RPMI7951 (cell line): ENCODE measurements around the gene WDR20. TPM values are rescaled to one million over a fixed set of nuclear protein-coding genes. Genes with fewer than 3 reads are reported as not detected.
"Not testable (repeated sequence)": the region's sequence is repeated elsewhere in the genome, so short reads cannot be mapped to it uniquely, and the experiment has no call there.

Experiments
- DNase-seq: peaks from one replicate; pipeline ENCODE4 v3.0.0-alpha.2; 2012; ENCODE audit warnings: low read depth
- total RNA-seq: library from RNA; depleted of rRNA; stranded (reverse); fragments of >200 nt; shearing (Covaris generic); gene quantifications from 2 replicates; pipeline ENCODE4 v1.2.3, GENCODE V29; 2014

WDR20 gene
- total RNA-seq, 1 experiment from 2014 or later = 16.0 TPM

GRCh38 chr14:102131741-102132140 is 8.0 kb upstream of the WDR20 start:
- no peak for DNase-seq

GRCh38 chr14:102134021-102134420 is 5.7 kb upstream of the WDR20 start:
- not testable (repeated sequence) for DNase-seq

- DNase-seq = not testable (repeated sequence)
Measured at GRCh38 chr14:102134719-102135118, 5.0 kb upstream of the WDR20 start.

- not testable (repeated sequence) for DNase-seq
Measured at GRCh38 chr14:102135456-102135855, 4.2 kb upstream of the WDR20 start.

- no peak for DNase-seq
Measured at GRCh38 chr14:102138535-102138934, 1.2 kb upstream of the WDR20 start.

- no peak for DNase-seq
Measured at GRCh38 chr14:102138961-102139285, 774 bp upstream of the WDR20 start.

GRCh38 chr14:102140027-102140749 is 491 bp downstream of the WDR20 start:
- DNase-seq = peak; percentile 34

- DNase-seq = peak; percentile 11
Measured at GRCh38 chr14:102140750-102141145, 1.1 kb downstream of the WDR20 start.

GRCh38 chr14:102141797-102142196 is 2.1 kb downstream of the WDR20 start:
- DNase-seq = no peak

GRCh38 chr14:102144914-102145313 is 5.2 kb downstream of the WDR20 start:
- no peak for DNase-seq

- no peak for DNase-seq
Measured at GRCh38 chr14:102145395-102145794, 5.7 kb downstream of the WDR20 start.

GRCh38 chr14:102146423-102146822 is 6.7 kb downstream of the WDR20 start:
- no peak for DNase-seq

GRCh38 chr14:102150083-102150482 is 10.4 kb downstream of the WDR20 start:
- DNase-seq = no peak

- DNase-seq = no peak
Measured at GRCh38 chr14:102150744-102151143, 11.0 kb downstream of the WDR20 start.

- not testable (repeated sequence) for DNase-seq
Measured at GRCh38 chr14:102151411-102151810, 11.7 kb downstream of the WDR20 start.

- no peak for DNase-seq
Measured at GRCh38 chr14:102154121-102154520, 14.4 kb downstream of the WDR20 start.

- DNase-seq = peak; percentile 3
Measured at GRCh38 chr14:102154821-102155549, 15.3 kb downstream of the WDR20 start.

- no peak for DNase-seq
Measured at GRCh38 chr14:102157346-102157745, 17.6 kb downstream of the WDR20 start.

GRCh38 chr14:102158797-102159196 is 19.1 kb downstream of the WDR20 start:
- no peak for DNase-seq

- DNase-seq = no peak
Measured at GRCh38 chr14:102159841-102160240, 20.1 kb downstream of the WDR20 start.

GRCh38 chr14:102162487-102162886 is 22.8 kb downstream of the WDR20 start:
- DNase-seq = no peak

- peak; percentile 51 for DNase-seq
Measured at GRCh38 chr14:102164241-102164641, 24.5 kb downstream of the WDR20 start.

GRCh38 chr14:102164965-102165364 is 25.3 kb downstream of the WDR20 start:
- DNase-seq = no peak
